ENCODE data around the gene TWF2. TPM values are rescaled to one million over a fixed set of nuclear protein-coding genes. Genes with fewer than 3 reads are reported as not detected.
A peak's percentile ranks its signal among the peaks of the same experiment; 100 is the strongest.

TWF2 gene
- total and polyA plus RNA-seq, 10 of the 15 experiments (the other 5 are each of a cell fraction or from before 2014, with no cell fraction given) = 0.16 to 106 (median 68.5) TPM

DNA sequence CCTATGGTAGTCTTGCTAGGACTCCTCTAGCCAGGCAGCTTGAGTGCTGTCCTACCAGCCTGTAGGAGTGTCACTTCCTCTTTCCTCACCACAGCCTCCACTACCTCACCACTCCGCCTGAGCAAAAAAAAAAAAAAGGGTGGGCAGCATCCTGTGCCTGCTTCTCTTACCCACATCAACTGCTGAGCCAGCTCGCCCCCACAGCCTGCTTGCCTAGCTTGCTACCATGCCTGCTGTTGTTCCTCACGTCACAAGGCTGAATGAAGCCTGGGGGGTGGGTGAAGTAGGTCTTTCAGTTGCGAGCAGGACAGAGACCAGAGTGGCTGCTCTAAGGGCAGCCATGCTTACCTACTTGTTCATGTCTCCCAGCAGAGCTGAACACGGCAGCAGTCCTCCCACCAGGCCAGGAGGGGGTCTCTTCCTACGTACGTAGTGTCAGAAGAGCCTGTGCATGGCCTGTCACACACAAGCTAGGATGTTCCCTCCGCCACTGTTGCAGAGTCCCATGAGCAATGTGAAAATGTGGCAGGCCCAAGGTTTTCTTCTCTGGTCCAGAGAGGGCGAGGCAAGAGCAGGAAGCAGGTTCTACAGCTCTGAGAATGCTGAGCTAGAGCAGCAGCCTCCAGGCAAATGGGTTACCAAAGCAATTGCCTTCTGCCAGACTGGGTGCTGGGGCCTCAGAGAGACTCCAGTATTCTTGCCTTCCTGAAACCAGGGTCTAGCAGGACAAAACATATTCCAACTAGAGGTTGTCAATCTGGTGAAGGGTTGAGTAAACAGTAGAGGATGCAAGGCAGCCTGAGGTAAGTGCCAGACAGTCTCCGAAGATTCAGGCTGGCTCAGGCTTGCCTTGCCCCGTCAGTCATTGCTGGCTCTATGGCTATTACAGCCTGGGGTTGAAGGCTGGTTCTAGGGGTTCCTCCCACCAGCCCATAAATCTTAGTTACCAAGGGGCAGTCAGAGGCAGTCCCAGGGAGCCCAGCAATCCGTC lies 14.7 kb upstream of the TWF2 start (continued):
- TF ChIP-seq MTA2 (IDR thresholded peaks at IDR 0.05; ENCODE audit: low read depth) (peak; percentile 75; the same call in 1 of the 2 replicates), ZZZ3 (IDR thresholded peaks at IDR 0.05; ENCODE audit: control insufficient read depth, insufficient read length, low read depth) (no peak), TBL1XR1 (IDR thresholded peaks at IDR 0.05; ENCODE audit: low read depth, low read length) (no peak), DPF2 (IDR thresholded peaks at IDR 0.05) (peak; percentile 91), PAX5 (IDR thresholded peaks at IDR 0.05; ENCODE audit: borderline replicate concordance, low read depth, low read length) (peak; percentile 52; the same call in 1 of the 2 replicates), RAD51 (IDR thresholded peaks at IDR 0.05) (no peak), NR2C1 (IDR thresholded peaks at IDR 0.05) (no peak), RUNX3 (IDR thresholded peaks at IDR 0.05; ENCODE audit: low read length) (peak; percentile 97), CEBPB (IDR thresholded peaks at IDR 0.05; ENCODE audit: borderline replicate concordance in 1 of 2, low read depth in 2 of 2, low read length in 2 of 2) (no peak), ZNF274 (IDR thresholded peaks at IDR 0.05; ENCODE audit: insufficient read depth, insufficient read length) (no peak), POLR2AphosphoS2 (IDR thresholded peaks at IDR 0.05; ENCODE audit: low read depth, low read length) (no peak), EGR1 (IDR thresholded peaks at IDR 0.05; ENCODE audit: borderline replicate concordance in 1 of 2, low read depth in 2 of 2, low read length in 2 of 2) (peak in 1 of 2 experiments; percentile 87; a peak in 2 of 3 replicates)
- TF ChIP-seq, protein P1, sequence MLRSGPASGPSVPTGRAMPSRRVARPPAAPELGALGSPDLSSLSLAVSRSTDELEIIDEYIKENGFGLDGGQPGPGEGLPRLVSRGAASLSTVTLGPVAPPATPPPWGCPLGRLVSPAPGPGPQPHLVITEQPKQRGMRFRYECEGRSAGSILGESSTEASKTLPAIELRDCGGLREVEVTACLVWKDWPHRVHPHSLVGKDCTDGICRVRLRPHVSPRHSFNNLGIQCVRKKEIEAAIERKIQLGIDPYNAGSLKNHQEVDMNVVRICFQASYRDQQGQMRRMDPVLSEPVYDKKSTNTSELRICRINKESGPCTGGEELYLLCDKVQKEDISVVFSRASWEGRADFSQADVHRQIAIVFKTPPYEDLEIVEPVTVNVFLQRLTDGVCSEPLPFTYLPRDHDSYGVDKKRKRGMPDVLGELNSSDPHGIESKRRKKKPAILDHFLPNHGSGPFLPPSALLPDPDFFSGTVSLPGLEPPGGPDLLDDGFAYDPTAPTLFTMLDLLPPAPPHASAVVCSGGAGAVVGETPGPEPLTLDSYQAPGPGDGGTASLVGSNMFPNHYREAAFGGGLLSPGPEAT (IDR thresholded peaks at IDR 0.05; ENCODE audit: low read depth) = peak; percentile 63; the same call in 1 of the 2 replicates
- TF ChIP-seq, protein P2, sequence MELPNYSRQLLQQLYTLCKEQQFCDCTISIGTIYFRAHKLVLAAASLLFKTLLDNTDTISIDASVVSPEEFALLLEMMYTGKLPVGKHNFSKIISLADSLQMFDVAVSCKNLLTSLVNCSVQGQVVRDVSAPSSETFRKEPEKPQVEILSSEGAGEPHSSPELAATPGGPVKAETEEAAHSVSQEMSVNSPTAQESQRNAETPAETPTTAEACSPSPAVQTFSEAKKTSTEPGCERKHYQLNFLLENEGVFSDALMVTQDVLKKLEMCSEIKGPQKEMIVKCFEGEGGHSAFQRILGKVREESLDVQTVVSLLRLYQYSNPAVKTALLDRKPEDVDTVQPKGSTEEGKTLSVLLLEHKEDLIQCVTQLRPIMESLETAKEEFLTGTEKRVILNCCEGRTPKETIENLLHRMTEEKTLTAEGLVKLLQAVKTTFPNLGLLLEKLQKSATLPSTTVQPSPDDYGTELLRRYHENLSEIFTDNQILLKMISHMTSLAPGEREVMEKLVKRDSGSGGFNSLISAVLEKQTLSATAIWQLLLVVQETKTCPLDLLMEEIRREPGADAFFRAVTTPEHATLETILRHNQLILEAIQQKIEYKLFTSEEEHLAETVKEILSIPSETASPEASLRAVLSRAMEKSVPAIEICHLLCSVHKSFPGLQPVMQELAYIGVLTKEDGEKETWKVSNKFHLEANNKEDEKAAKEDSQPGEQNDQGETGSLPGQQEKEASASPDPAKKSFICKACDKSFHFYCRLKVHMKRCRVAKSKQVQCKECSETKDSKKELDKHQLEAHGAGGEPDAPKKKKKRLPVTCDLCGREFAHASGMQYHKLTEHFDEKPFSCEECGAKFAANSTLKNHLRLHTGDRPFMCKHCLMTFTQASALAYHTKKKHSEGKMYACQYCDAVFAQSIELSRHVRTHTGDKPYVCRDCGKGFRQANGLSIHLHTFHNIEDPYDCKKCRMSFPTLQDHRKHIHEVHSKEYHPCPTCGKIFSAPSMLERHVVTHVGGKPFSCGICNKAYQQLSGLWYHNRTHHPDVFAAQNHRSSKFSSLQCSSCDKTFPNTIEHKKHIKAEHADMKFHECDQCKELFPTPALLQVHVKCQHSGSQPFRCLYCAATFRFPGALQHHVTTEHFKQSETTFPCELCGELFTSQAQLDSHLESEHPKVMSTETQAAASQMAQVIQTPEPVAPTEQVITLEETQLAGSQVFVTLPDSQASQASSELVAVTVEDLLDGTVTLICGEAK (IDR thresholded peaks at IDR 0.05; ENCODE audit: borderline replicate concordance) = no peak; the same call in 1 of the 2 replicates
- TF ChIP-seq, protein P3, sequence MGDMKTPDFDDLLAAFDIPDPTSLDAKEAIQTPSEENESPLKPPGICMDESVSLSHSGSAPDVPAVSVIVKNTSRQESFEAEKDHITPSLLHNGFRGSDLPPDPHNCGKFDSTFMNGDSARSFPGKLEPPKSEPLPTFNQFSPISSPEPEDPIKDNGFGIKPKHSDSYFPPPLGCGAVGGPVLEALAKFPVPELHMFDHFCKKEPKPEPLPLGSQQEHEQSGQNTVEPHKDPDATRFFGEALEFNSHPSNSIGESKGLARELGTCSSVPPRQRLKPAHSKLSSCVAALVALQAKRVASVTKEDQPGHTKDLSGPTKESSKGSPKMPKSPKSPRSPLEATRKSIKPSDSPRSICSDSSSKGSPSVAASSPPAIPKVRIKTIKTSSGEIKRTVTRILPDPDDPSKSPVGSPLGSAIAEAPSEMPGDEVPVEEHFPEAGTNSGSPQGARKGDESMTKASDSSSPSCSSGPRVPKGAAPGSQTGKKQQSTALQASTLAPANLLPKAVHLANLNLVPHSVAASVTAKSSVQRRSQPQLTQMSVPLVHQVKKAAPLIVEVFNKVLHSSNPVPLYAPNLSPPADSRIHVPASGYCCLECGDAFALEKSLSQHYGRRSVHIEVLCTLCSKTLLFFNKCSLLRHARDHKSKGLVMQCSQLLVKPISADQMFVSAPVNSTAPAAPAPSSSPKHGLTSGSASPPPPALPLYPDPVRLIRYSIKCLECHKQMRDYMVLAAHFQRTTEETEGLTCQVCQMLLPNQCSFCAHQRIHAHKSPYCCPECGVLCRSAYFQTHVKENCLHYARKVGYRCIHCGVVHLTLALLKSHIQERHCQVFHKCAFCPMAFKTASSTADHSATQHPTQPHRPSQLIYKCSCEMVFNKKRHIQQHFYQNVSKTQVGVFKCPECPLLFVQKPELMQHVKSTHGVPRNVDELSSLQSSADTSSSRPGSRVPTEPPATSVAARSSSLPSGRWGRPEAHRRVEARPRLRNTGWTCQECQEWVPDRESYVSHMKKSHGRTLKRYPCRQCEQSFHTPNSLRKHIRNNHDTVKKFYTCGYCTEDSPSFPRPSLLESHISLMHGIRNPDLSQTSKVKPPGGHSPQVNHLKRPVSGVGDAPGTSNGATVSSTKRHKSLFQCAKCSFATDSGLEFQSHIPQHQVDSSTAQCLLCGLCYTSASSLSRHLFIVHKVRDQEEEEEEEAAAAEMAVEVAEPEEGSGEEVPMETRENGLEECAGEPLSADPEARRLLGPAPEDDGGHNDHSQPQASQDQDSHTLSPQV (IDR thresholded peaks at IDR 0.05) = no peak

Data from GM12878 (cell line).